Erythroblast (primary cell): ENCODE measurements around the gene FSTL4.
A peak's percentile ranks its signal among the peaks of the same experiment; 100 is the strongest.

Source experiments
- DNase-seq, 2 experiments: peaks; one replicate each; lab custom pipeline; 2025; lab: John Stamatoyannopoulos, UW
- GATA1 ChIP-seq: IDR thresholded peaks from 2 replicates; pipeline ENCODE4 v1.6.1; 2011; ENCODE audit warnings: low read depth, mild to moderate bottlenecking, control low read depth, low read length, moderate library complexity
- POLR2A ChIP-seq: IDR thresholded peaks from 2 replicates; pipeline ENCODE4 v1.6.1; 2011; ENCODE audit warnings: mild to moderate bottlenecking, low read length

The FSTL4 gene

DNA sequence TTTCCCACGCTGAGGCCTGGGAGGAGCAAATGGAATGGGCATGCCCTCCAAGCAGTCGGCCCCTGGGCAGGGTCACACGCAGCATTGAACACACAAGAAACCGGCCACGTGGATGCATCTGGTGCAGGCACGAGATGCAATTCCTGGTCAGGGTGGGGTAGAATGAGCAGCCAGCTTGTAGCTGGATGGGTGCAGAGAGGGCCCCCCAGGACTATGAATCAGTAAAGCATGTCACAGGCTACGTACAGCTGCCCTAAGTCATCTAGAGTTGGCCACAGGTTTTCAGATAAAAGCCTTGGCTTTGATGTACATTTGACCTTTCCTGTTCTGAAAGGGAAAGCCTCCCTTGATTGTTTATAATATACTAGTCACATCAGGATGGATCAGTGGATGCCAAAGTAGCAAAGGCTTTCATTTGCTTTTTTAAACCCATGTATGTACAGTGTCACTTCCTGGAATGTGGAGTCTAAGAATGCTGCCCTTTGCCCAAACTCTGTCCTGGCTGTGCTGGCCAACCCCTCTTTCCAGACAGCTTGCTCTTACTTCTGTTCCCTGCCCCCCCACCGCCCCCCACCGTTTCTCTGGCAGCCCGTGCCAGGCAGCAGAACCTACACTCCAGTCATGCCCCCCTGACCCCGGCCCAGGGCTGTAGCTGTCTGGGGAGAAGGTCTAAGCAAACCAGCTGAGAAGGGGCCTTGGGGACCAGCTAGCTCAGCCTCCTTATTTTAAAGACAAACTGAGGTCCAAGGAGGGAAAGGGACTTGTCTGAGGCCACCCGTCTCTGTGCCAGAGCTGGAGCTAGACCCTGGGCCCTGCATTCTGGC lies 391.3 kb downstream of the FSTL4 start:
- no peak for TF ChIP-seq POLR2A
- TF ChIP-seq GATA1, result no peak
- DNase-seq, result no peak

DNA sequence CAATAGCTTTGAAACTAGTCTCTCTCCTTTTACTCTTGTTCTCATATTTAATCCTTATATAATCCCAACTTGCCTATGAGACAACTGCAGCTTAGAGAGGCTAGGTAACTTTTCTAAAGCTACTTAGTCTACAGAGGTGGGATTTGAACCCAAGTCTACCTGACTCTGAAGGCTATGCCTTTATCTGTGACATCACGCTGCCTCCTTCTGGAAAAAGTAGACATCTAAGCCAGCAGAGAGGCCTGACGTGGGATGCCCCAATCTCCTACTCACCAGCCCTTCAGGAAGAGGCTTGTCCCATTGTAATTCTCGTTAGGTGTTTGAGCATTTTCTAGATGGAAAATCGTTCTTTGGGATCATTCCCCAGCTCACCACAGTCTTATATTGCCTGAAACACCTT lies 393.0 kb downstream of the FSTL4 start:
- TF ChIP-seq POLR2A (no peak), GATA1 (no peak)
- DNase-seq, result no peak

DNA sequence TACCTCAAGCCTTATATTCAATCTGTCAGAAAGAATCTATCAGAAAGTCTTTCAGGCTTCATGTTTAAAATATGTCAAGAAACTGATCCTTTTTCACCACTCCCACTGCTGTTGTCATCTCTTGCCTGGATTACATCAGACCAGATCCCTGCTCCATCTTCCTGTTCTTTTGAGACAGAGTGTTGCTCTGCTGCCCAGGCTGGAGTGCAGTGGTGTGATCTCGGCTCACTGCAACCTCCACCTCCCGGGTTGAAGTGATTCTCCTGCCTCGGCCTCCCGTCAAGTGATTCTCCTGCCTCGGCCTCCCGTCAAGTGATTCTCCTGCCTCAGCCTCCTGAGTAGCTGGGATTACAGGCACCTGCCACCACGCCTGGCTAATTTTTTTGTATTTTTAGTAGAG lies 396.2 kb downstream of the FSTL4 start:
- DNase-seq, result peak in 1 of 2 experiments; percentile 14

DNA sequence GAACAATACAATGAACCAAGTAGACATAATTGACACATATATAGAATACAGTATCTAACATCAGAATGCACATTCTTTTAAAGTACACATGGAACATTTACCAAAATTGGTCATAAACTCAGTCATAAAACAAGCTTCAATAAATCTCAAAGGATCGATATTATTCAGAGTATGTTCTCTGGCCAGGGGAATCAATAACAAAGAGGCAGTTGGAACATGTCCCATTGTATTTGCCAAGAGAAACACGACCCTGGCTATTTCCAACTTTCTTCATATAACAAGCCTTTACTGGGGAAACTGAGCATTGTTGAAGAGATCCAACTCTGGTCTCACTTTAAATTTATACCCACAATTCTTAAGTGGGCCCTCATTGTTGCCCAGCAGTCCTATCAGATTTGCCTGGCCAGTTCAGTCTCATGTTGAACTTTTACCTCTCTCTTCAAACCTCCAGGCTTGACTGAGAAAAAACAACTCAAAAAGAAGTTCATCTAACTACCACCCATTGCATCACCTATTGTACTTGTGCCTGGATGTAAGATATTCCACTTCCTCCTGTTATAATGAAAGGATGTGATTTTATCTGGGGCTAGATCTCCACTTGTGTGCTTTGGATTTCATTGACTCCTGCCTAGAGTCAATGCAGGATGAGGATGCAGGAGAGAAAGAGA lies 398.1 kb downstream of the FSTL4 start:
- no peak for DNase-seq
- TF ChIP-seq POLR2A, result no peak
- TF ChIP-seq GATA1, result no peak

DNA sequence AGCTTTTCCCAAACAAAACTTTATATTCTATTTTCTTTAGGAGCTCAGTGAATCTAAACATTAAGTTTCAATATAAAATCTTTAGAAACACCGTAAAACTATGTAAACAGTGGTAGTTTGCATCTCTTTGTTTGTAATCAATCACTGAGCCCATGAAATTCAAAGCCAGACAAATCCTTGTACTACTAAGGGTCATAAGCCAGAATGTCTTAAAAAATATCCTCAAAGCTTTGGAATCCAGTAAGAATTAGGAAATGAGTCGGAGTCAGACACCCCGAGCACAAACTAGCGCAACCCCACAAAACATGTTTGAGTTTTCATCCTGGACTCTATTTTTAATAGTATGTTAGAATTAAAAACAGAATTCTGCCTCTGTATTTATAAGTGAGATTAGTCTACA lies 406.7 kb downstream of the FSTL4 start:
- TF ChIP-seq GATA1, result no peak
- TF ChIP-seq POLR2A, result no peak

DNA sequence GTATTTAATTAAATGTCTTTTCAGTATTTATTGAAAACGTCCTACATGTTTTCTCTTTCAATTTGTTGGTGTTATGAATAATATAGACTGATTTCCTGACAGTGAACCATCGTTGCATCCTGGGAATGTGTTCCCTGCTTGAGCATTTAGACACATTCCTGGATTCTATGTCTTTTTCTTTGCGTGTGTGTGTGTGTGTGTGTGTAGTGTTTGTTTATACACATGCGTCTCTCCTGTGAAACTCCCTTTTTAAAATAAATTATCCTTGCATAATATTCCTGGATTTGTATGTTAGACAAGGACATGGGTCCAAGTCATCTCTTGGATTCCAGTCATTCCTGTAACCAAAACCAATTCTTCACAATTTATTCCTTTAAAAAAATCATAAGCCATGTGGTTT lies 407.1 kb downstream of the FSTL4 start:
- no peak for DNase-seq

More for the DNA sequence above, 406.7 kb downstream of the FSTL4 start:
- no peak for DNase-seq

DNA sequence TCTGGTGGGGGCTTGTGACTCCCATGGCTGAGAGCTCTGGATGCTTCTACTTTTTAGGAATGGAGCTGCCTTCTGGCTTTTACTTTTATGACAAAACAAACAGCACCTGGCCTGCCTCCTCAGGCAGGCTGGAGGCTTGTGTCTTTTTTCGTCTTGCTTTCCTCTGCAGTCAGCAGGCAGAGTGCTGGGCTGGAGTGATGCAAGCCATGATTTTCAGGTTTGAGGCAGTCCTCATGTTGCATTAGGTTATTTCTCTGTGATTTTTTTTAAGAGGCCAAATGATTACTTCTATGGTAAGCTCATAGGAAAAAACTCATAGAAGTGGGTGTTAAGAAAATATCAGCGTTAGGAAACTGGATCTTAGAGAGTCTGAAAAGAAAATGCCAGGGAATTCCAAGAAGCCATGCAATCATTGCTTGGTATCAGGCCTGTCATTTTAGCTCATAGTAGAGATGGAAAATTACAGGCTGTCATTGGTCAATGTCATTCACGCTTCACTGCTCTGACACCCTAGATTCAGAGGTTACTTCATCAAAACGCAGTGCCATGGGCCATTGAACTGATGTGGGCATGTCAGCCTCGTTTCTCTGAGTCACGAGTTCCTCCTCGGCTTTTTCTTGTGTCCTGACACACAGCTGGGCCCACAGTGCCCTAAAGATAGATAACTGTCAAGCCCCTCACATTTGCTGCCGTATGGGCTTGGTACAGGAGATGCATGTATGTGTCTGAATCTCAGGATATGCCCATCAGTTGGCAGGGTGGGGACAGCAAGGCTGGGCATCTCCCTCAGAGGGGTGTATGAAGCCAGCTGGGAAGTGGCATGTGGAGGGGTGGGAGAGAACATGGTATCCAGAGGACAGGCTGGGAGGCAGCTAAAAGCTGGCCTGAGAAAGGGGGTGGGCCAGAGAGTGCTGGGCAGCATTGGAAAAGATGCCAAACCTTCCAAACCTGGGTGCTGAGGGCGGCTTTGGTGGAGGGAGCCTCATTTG lies 408.7 kb downstream of the FSTL4 start:
- no peak for DNase-seq
- TF ChIP-seq POLR2A (no peak), GATA1 (no peak)

More for the DNA sequence above, 407.1 kb downstream of the FSTL4 start:
- TF ChIP-seq GATA1 (no peak), POLR2A (no peak)

DNA sequence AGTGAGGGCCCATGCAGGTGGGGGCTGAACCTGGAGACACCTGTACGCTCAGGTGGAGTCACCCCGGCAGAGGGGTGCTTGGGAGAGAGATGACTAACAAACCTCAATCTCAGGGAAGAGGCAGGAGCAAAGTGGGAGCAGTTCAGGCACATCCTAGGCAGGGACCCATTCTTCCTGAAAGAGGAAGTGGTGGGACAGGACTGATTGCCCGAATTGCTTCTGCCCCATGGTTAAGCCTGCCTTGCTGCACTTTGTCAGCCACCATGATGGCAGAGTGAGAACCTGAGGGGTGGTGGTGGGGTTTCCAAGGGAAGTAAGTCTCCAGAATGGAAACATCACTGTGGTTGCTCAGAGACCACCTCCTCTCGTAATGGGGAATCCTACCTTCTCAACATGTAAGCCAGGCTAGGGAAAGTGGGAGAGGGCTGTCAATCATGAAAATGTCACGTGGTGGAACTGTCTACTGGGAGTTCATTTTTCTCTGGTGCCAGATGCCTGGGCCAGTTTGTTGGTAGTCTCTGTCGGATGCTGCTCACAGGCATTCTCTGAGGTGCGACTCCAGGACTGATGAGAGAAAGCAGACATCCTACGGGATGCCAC lies 410.2 kb downstream of the FSTL4 start:
- no peak for TF ChIP-seq POLR2A
- no peak for TF ChIP-seq GATA1

DNA sequence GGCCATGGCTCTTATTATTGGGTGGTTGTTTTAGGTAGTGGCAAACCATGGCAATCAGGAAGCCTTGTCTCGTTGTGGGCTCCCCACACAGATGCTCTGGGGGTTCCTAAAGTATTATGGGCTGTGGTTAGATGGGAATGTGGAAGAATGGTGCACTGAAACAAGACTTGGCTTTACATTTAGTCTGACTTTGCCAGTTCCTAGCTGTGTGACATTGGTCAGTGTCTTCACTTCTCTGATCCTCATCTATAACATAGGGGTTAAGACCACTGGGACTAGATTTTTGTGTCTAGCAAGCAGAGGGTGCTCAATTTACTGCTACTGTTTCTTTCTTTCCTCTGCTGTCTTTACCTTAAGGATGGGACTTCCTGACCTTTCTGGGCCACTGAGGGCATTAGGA lies 411.0 kb downstream of the FSTL4 start:
- TF ChIP-seq POLR2A, result no peak
- TF ChIP-seq GATA1, result no peak
- DNase-seq, result no peak

More for the DNA sequence above, 410.2 kb downstream of the FSTL4 start:
- no peak for DNase-seq

DNA sequence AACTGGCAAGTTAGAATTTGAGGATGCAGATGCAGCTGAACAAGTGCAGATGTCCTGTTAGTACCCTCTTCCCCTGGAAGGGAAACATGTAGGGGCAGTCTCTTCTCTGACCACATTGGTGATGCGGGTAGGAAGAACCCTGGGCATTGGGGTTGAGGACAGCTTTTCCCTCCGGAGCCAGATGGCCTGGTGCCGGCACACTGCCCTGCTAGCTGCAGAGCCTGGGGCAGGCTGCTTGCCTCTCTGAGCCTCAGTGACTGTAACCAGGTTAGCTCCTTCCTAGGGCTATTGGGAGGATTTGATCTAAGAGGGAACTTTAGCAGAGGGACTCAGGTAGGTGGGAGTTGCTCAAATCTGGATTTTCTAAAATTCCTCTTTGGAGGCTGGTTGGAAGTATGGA lies 412.1 kb downstream of the FSTL4 start:
- TF ChIP-seq POLR2A, result no peak
- TF ChIP-seq GATA1, result no peak
- DNase-seq, result no peak

DNA sequence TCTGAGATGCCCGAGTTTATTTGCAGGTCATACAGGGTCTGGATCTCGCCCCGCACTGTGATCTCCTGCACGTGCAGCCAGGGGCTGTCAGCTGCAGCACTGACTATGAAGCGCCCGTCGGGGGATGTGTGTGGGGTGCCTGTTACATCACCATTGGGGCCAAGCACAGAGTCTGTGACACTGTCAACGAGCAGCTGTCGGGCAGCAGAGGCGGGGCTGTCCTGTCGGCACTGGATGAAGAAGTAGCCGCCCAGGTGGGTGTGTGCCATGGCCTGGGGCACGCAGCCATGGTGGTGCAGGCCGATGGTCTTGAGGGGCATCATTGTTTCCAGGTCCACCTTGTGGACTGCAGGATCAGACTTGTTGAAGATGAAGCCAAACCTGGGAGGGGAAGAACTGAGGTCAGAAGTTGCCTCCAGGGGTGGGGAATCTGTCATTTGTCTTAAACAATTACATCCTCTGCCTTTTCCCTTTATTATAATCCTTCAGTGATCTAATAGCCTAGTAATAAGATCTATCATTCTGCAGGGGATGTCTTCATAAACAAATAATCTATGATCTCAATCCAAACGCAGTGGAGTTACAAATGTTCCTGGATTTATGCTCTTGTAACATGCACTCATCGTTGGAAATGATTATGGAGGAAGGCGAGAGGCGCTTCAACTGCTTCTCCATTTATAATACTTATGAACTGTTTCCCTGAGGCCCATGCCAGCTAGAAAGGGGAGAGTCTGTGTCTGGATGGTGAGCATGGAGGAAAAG lies 412.7 kb downstream of the FSTL4 start:
- TF ChIP-seq POLR2A (no peak), GATA1 (no peak)
- no peak for DNase-seq

DNA sequence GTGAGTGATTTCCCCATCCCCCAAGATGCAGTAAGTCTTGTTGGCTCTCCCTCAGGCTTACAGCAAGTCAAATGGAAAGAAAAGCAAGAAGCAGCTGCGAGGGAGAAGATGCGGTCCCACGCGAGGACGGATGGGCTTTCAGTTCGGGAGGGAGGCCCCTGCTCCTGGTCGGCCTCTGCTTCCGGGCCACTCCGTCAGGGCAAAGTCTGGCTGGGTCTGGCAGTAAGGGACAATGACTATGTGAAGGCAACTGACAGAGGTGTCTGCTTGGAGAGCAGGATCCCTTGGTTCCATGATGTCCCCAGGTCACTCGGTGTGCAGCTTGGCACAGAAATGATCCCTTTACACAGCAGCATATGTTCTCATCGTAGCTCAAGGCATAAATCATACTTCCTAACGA lies 413.8 kb downstream of the FSTL4 start:
- no peak for DNase-seq
- TF ChIP-seq GATA1 (no peak), POLR2A (no peak)
